ENCODE data around the gene TXNRD1. TPM values are rescaled to one million over a fixed set of nuclear protein-coding genes. Genes with fewer than 3 reads are reported as not detected.
A peak's percentile ranks its signal among the peaks of the same experiment; 100 is the strongest.

Gene TXNRD1
- total RNA-seq, 4 donors from 2014 or later, result 129 to 230 (median 199) TPM

DNA sequence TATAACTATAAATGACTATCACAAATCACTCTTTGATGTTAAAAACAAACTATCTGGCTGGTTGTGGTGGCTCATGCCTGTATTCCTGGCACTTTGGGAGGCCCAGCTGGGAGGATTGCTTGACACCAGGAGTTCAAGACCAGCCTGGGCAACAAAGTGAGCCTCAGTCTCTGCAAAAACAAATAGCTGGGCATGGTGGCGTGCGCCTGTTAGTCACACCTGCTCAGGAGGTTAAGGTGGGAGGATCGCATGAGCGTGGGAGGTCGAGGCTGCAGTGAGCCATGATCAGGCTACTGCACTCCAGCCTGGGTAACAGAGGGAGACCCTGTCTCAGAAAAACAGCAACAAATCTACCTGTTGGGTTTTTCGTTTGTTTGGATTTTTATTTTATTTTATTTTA lies 5.4 kb downstream of the TXNRD1 start:
- H3K4me3 ChIP-seq (replicated peaks in 1 of 3), result no peak overlapping the region
- no peaks in the 10 kb centered on the region for H3K36me3 ChIP-seq
- no peaks in the 10 kb centered on the region for H3K27me3 ChIP-seq
- H3K4me1 ChIP-seq, result peaks cover 4 to 38% of the 10 kb centered on the region in 2 donors
- H3K27ac ChIP-seq, result no peak overlapping the region
- intact Hi-C loops (cut with DNase I), result no loop called here
- H3K9me3 ChIP-seq, result no peaks in the 10 kb centered on the region
- no peak for DNase-seq
- no peak for TF ChIP-seq POLR2A (IDR thresholded peaks at IDR 0.05)
- TF ChIP-seq, protein P1, sequence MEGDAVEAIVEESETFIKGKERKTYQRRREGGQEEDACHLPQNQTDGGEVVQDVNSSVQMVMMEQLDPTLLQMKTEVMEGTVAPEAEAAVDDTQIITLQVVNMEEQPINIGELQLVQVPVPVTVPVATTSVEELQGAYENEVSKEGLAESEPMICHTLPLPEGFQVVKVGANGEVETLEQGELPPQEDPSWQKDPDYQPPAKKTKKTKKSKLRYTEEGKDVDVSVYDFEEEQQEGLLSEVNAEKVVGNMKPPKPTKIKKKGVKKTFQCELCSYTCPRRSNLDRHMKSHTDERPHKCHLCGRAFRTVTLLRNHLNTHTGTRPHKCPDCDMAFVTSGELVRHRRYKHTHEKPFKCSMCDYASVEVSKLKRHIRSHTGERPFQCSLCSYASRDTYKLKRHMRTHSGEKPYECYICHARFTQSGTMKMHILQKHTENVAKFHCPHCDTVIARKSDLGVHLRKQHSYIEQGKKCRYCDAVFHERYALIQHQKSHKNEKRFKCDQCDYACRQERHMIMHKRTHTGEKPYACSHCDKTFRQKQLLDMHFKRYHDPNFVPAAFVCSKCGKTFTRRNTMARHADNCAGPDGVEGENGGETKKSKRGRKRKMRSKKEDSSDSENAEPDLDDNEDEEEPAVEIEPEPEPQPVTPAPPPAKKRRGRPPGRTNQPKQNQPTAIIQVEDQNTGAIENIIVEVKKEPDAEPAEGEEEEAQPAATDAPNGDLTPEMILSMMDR (IDR thresholded peaks at IDR 0.05), result no peak
- 93 to 99% methylated on average over 6 of the region's 6 CpGs for WGBS, 2 donors

DNA sequence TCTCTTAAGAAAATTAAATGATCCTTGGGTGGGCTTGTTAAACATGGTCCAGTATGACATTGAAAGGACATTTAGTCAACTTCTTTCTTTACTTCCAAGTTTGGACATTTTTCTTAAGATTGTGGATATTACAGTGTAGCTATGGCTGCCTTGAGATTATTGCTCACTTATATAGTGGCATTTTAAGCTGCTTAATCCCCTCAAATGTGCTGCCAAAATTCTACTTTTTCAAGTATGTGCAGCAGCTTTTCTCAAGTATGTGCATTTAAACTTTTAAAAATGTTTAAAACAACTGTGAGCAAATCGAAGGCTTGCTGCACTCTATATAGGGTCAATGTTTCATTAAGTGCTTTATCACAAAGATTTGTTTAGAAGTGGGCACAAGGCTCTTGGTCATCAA lies 7.4 kb downstream of the TXNRD1 start:
- Histone ChIP-seq H3K4me1 (peaks cover 4 to 35% of the 10 kb centered on the region in 2 donors), H3K27me3 (no peaks in the 10 kb centered on the region), H3K9me3 (no peaks in the 10 kb centered on the region), H3K36me3 (no peaks in the 10 kb centered on the region), H3K4me3 (replicated peaks in 1 of 3) (no peak overlapping the region), H3K27ac (no peak overlapping the region)
- DNase-seq, result no peak
- TF ChIP-seq, protein P1 (IDR thresholded peaks at IDR 0.05), result no peak
- TF ChIP-seq POLR2A (IDR thresholded peaks at IDR 0.05), result no peak
- intact Hi-C loops (cut with DNase I), result no loop called here
- 39 to 53% methylated on average over 1 of the region's 1 CpG for WGBS, 2 donors

DNA sequence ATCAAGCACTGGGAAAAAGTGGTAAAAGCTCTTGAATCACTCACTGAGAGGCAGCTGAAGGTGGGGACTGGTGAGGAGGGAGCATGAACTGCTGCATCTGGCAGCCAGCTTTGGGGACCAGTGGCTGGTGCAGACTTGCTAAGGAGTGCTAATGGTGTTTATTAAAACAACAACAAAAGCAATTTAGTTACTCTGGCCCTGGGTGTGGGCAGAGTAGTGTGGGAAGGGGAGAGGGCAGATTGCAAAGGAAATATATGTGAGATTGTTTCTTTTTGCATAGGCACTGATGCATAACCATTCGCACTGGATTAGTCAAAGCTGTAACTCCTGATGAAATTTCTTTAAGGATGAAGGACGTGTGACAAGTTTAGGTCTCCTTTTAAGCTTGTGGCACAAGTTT lies 8.1 kb downstream of the TXNRD1 start:
- H3K27ac ChIP-seq, result no peak overlapping the region
- intact Hi-C loops (cut with DNase I), result no loop called here

DNA sequence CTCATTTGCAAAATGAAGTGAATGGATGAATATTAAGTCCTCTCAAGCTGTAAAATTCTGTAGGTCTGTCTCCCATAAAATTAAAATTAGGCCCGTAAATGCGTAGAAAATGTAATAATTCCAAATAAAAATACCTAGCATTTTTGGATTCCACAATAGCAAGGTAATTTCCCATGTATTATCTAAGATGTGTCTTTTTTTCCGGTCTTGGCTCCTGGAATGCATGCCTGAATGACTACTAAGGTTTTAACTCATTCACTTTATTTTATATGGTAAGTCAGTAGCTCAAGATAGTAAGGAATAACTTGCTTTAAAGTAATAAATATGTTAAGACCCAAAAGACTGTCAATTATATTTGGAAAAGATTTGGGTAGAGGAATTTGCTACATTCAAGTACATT lies 11.1 kb downstream of the TXNRD1 start:
- no peak overlapping the region for H3K4me3 ChIP-seq (replicated peaks in 1 of 3)
- peaks cover 0 to 12% of the 10 kb centered on the region in 2 donors for H3K4me1 ChIP-seq
- no peaks in the 10 kb centered on the region for H3K9me3 ChIP-seq
- intact Hi-C loops (cut with DNase I), result no loop called here
- DNase-seq, result no peak
- H3K36me3 ChIP-seq, result no peaks in the 10 kb centered on the region
- no peak for TF ChIP-seq POLR2A (IDR thresholded peaks at IDR 0.05)
- TF ChIP-seq, protein P1 (IDR thresholded peaks at IDR 0.05), result no peak
- H3K27ac ChIP-seq, result no peak overlapping the region
- 94 to 95% methylated on average over 3 of the region's 3 CpGs for WGBS, 2 donors
- H3K27me3 ChIP-seq, result no peaks in the 10 kb centered on the region

More for the DNA sequence above, 8.1 kb downstream of the TXNRD1 start:
- TF ChIP-seq, protein P1 (IDR thresholded peaks at IDR 0.05), result no peak
- no peak for TF ChIP-seq POLR2A (IDR thresholded peaks at IDR 0.05)
- no peaks in the 10 kb centered on the region for H3K27me3 ChIP-seq
- H3K36me3 ChIP-seq, result no peaks in the 10 kb centered on the region
- 37 to 38% methylated on average over 2 of the region's 2 CpGs for WGBS, 2 donors
- no peak overlapping the region for H3K4me3 ChIP-seq (replicated peaks in 1 of 3)
- DNase-seq, result peak; percentile 32 to 37
- no peaks in the 10 kb centered on the region for H3K9me3 ChIP-seq
- H3K4me1 ChIP-seq, result peaks cover 4 to 32% of the 10 kb centered on the region in 2 donors

DNA sequence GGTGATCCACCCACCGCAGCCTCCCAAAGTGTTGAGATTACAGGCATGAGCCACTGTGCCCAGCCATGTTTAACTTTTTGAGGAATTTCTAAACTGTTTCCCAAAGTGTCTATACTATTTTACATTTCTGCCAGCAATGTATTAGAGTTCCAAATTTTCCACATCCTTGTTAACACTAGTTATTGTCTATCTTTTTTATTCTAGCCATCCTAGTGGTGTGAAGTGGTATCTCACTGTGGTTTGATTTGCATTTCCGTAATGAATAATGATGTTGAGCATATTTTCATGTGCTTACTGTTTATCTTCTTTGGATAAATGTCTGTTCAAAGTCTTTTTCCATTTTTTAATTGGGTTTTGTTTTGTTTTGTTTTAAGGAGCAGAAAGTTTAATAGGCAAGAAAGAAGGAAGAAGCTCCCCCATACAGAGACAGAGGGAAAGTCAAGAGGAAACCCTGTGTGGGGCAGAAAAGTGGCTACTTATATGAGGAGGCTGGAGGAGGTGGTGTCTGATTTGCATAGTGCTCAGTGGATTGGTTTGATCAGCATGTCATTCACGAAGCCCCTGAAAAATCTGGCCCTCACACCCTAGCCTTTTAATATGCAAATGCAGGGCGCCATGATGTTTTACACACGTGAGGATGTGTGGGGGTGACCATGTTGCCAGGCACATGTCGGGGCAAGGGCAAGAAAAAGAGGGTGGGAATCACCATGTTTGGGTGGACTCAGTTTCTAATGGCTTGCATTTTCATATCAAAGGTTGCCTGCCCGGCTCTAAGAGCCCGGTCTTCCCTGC lies 14.9 kb downstream of the TXNRD1 start:
- Histone ChIP-seq H3K36me3 (no peaks in the 10 kb centered on the region), H3K9me3 (no peaks in the 10 kb centered on the region), H3K27me3 (no peaks in the 10 kb centered on the region), H3K4me3 (replicated peaks in 1 of 3) (no peak overlapping the region), H3K27ac (no peak overlapping the region), H3K4me1 (no peaks in the 10 kb centered on the region)
- TF ChIP-seq POLR2A (IDR thresholded peaks at IDR 0.05), result no peak
- TF ChIP-seq, protein P1 (IDR thresholded peaks at IDR 0.05), result no peak
- 81 to 85% methylated on average over 8 of the region's 8 CpGs for WGBS, 2 donors
- no peak for DNase-seq
- intact Hi-C loops (cut with DNase I), result no loop called here

All from thyroid gland (tissue), 4 donors.